GM12892 (cell line): Measurements from ENCODE around the gene TRIM66.

Source experiments
- POLR2A ChIP-seq: IDR thresholded peaks from 2 replicates; pipeline ENCODE4 v1.6.1; 2011; ENCODE audit warnings: low read depth, low read length, control low read depth
- POLR2AphosphoS5 ChIP-seq: IDR thresholded peaks from 2 replicates; pipeline ENCODE4 v1.6.1; 2011; ENCODE audit warnings: low read depth, low read length, control low read depth

- TF ChIP-seq POLR2A (no peak), POLR2AphosphoS5 (no peak)
Observed at GRCh38 chr11:8613036-8613435, 69.4 kb downstream of the TRIM66 start.
